ENCODE results near the gene CYB5A. TPM values are rescaled to one million over a fixed set of nuclear protein-coding genes. Genes with fewer than 3 reads are reported as not detected.
"Not testable (repeated sequence)": the region's sequence is repeated elsewhere in the genome, so short reads cannot be mapped to it uniquely, and the experiment has no call there.

CYB5A gene
- total RNA-seq = 74.4 TPM

DNA sequence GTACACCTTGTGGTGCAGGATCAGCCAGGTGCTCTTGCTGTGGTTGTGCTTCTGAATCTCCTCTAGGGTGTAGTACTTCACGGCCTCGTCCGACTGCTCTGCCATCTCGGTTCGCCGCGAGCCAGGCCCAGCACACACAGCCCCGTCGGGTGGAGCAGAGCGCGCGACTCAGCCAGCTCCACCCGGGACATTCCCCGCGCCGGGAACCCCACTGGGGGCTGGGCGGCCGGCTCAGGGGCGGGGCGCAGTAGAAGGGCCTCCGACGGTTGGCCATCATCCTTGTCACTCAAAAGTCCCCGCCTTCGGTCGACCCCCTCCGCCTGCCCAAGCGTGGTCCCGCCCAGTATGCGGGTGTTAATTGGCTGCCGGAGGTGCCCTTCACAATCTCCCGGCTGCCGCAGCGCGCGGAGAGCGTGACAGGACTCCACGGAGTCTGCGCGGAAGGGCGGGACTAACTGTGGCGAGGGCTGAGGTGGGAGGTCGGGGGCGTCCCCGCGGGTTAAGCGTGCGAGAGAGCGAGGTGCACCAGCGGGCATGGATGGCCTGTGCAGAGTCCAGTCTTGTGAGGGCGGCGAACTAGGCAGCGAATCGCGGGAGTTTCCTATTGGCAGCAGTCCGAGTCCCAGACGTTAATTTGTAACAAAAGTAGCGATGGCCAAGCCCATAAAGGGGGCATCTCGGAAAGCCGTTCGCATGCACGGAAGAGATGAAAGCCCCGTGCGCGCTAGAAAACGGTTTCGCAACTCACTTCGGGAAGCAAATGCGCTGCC lies at the start of gene CYB5A:
CYB5A (minus strand) TSS at position 193 of the 770 bp plus-strand sequence; CDS start at position 105, 88 bp downstream.
- peak; percentile 100 for ATAC-seq

DNA sequence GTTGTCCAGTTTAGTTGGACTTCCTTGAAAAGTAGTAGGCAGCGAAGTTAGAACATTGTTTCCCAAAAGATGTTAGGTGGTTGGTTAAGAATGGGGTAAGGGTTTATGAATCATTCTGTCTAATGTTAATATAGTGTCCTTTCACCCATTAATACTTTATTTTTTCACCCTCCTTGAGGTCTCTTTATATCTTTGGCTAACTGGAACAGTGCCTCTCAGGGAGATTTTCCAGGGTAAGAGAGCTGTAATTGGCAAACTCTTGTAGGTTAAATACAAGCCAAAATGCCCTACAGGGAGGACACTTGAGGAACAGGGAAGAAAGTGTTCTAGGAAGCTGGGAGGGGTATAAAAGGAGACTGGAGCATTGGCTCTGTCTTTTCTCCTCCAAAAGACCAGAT lies 46.1 kb upstream of the CYB5A start:
- no peak for ATAC-seq

DNA sequence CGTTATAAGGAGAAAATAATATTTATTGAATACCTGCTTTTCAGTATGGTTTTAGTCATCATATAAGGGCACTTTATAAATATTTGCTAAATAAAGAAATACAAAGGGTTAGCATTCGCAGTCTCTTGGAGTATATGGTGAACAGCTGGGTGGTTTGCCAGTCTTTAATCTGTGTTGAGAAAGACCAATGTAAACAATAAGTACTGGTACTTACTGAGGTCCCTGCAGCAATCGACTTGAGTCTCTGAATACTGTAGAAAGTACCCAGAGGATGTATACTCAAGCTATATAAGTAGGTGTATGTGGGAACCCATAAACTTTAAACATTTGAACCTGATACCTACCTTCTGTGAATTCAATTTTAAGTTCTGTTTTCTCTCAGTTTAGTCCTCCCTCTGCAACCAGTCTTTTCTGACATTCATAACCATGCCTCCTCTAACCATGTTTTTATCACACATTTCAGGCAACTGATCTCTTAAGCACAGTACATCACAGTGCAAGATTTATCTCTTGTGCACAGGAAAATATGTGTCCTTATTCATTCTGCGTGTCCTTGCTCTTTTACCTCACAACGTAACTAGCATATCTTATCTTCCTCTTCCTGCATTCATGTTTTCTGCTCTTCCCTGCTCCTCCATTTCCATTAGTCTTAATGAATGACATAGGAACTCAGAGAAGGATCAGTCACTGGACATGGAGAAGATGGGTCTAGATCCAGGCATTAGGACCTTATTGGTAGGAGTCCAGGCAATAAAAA lies 45.6 kb upstream of the CYB5A start:
- no peak for ATAC-seq

DNA sequence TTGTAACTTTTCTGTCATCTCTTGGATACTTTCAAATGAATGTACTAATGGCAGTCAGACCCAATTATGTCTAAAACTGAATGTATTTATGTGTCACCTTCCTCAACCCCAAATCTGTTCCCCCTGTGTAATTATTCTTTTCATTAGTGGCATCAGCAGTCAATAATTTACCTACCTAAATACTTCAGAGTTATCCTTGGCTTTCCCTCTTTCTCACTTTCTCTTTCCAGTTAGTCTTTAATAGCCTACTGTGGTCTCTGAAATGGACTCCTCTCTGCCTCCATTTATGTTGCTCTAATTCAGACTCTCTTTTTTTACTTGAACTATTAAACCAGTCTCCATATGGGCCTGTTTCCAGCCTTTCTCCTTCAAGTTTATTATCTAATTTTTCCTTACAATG lies 44.9 kb upstream of the CYB5A start:
- ATAC-seq = no peak

GRCh38 chr18:74334242-74334893 lies 42.6 kb upstream of the CYB5A start:
- no peak for ATAC-seq

DNA sequence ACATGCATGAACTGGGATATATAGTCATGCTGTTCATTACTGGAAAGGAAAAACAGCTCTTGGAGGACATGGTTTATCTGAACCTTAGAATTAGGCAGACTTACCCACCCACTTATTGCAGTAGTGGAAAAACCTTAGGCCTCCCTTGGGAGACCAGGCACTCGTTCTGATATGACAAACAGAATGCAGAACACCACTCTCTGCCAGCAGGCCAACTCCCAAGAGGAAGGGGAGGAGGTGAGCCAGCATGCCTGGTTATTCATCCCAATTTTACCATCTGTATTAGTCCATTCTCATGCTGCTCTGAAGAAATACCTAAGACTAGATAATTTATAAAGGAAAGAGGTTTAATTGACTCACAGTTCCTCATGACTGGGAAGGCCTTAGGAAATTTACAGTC lies 41.3 kb upstream of the CYB5A start:
- no peak for ATAC-seq

- no peak for ATAC-seq
Observed at GRCh38 chr18:74331404-74331803, 39.6 kb upstream of the CYB5A start.

- ATAC-seq = no peak
Observed at GRCh38 chr18:74329688-74330205, 38.0 kb upstream of the CYB5A start.

GRCh38 chr18:74328206-74328605 lies 36.4 kb upstream of the CYB5A start:
- no peak for ATAC-seq

- not testable (repeated sequence) for ATAC-seq
Observed at GRCh38 chr18:74326791-74327190, 35.0 kb upstream of the CYB5A start.

GRCh38 chr18:74326231-74326630 lies 34.5 kb upstream of the CYB5A start:
- ATAC-seq = no peak

DNA sequence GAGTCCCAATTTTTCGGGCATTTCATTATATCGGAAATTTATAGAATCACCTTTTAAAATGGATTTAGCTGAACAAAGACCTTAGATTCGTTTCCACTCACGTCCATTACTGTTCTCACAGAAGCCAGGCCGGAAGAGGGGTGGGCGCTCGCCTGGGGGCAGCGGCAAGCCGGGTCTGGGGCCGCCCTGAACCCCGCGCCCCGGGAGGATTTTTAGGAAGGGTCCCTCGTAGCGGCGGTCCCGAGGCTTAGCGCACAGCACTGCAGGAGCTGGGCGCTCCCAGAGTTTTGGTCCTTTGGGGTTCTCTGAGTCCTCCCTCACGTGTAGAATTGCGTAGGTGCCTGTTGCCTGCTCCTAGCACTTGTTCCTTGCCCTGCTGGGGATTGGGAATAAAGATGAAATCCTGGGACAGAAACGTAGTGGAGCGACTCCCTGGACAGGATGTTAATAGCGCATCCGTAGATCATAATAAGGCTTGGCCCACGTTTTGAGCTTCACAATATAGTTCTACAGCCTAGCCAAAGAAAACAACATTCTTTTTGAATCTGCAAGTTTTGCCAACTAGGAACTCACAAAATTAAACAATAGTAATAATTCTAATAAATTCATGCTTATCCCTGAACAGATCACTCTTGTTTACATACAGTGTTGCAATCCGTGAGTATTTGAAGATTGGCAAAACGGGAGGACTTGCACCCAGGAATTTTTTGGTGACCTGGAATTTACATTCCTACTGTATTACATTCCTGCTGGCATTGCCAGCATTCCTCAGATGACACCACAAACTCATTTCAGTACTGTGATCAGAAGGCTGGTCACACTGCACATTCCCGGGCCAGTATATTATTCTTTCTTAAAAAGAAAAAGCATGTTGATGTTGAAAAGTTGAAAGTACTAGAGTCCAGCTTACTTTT lies 24.8 kb upstream of the CYB5A start:
- ATAC-seq = no peak

DNA sequence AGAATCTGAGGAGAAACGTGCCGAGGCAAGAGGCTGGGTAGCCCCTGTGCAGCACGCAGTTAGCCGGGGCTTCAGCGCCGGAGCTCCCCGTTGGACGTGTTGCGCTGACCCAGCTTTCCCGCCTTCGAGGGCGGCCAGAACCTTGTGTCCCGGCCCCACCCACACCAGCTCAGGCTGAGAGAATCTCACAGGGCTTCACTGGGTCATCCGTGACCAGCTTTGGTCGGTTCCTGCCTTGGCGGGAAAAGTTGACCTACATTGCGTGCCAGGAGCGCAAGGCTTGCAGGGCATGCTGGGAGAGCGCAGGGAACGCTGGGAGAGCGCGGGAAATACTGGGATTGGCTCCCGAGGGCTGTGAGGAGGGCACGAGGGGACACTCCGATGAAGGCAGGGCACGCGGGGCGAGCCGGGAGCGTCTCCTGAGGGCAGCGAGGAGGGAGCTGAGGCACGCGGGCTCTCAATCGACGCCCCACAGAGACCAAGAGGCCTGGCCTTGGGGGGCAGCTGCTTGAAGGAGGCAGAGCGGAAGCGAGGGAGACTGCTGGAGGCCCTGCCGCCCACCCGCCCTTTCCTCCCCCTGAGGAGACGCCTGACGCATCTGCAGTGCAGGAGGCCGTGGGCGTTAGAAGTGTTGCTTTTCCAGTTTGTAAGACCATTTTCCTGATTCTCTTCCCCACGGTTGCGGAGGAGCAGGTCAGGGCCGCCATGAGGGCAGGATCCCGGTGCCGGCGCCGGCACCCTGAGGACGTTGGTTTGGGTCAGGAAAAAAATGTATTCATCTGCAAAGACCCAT lies 23.9 kb upstream of the CYB5A start, which contains the start of gene C18orf63:
C18orf63 (plus strand) TSS at position 376 of the 793 bp plus-strand sequence. CDS start 2,027 bp downstream, outside the sequence.
- no peak for ATAC-seq

- ATAC-seq = no peak
Observed at GRCh38 chr18:74314759-74315463, 23.1 kb upstream of the CYB5A start.

DNA sequence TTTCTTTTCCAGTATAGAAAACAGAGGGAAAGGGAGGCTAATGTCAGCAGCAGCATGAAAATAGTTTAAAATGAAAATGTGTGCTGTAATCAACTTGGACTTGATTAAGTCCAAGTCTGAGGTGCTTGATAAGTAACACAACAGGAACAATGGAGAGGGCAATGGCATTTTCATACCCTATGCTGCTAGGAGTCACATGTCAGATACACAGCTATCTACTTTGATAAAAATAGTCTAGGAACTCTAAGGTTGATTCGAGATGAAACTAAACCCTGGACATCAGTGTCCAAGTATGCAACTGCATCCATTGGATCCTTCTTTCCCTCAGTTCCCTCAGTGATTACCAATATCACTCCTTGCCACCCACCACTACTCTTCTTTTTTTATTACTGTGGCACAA lies 19.2 kb upstream of the CYB5A start:
- no peak for ATAC-seq

DNA sequence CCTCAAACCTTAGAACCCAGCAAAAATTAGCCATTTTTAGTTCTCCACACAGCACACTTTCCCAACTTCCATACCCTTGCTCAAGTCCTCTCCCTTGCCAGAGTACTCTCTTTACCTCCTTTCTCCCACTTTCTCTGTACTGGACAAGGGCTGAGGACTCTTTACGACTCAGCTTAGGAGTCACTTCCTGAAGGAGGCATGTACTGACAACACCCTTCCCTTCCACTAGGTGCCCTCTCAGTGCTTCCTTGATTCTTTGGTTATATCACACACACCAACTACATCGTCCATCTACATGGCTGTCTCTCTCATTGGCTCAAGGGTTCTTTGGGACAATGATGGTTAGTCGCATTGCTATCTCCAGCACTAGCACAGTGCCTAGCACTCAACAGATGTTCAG lies 18.6 kb upstream of the CYB5A start:
- ATAC-seq = peak; percentile 82

- no peak for ATAC-seq
Observed at GRCh38 chr18:74303936-74304335, 12.2 kb upstream of the CYB5A start.

DNA sequence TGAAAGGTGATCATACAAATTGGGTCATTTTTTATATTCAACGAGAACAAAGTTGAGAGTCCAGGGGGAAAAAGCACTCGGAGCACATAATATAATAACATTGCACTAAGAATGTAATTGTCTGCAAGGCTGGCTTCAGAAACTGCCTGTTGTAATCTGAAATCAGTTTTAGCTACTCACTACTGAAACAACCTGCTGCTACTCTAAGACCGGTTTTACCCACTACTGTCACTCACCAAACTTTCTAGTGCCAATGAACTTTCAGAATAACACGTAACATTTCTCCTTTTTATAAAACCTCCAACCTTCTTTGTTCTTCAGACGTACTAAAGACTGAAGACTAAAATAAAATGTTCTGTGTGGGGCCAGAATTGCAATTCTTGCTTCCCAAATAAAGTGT lies 11.5 kb upstream of the CYB5A start:
- no peak for ATAC-seq

GRCh38 chr18:74299746-74300145 lies 8.0 kb upstream of the CYB5A start:
- no peak for ATAC-seq

DNA sequence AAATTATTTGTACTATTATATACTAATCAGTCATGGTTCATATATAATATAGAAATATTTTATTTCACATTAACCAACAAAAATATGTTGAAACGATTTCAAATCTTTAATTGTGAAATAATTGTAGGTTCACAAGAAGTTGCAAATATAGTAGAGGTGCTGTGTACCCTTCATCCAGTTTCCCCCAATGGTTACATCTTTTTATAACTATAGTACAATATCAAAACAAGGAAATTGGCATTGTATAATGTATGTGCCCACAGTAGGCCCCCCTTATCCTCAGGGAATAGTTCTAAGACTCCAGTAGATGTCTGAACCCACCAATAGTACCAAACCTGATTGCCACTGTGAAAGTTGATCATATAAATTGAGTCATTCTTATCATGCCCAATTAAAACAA lies 7.4 kb upstream of the CYB5A start:
- no peak for ATAC-seq

DNA sequence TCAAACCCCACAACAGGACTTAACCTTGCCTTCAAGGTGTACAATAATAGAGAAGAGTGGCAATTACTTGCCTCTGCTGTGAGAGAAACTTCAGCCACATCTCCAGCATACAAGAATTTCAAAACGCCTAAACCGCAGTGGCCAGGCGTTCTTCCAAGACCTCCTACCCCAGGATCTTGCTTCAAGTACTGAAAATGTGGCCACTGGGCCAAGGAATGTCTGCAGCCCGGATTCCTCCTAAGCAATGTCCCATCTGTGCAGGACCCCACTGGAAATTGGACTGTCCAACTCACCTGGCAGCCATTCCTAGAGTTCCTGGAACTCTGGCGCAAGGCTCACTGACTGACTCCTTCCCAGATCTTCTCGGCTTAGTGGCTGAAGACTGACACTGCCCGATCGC lies 2.8 kb upstream of the CYB5A start:
- ATAC-seq = no peak
